Activated CD8-positive, alpha-beta T cell treated with anti-CD3 and anti-CD28 coated beads for 36 hours (primary cell): Measurements from ENCODE around the gene SLC8A1. TPM values are rescaled to one million over a fixed set of nuclear protein-coding genes. Genes with fewer than 3 reads are reported as not detected.
A peak's percentile ranks its signal among the peaks of the same experiment; 100 is the strongest.

ENCODE experiments used
- ATAC-seq: fragments of 200-7000 bp; cut with Tn5 transposase; one replicate; pipeline ENCODE4 v1.10.0; 2021; ENCODE audit warnings: mild to moderate bottlenecking, moderate library complexity
- CTCF ChIA-PET: fragments of 350-600 bp; sonication (Branson Sonifier 250); formaldehyde crosslinking; loops from one replicate; lab custom pipeline; 2021; ENCODE audit warnings: antibody characterized with exemption; lab: Charles Lee
- POLR2A ChIA-PET: fragments of 350-600 bp; sonication (Branson Sonifier 250); formaldehyde crosslinking; loops from one replicate; lab custom pipeline; 2021; ENCODE audit warnings: antibody characterized with exemption; lab: Charles Lee
- DNase-seq: peaks from one replicate; pipeline ENCODE4 v3.0.0-alpha.2; 2020
- H3K27ac Mint-ChIP-seq: one replicate; pipeline ENCODE4 v1.8.0; 2021; ENCODE audit warnings: mild to moderate bottlenecking, mixed read lengths
- H3K27me3 Mint-ChIP-seq: one replicate; pipeline ENCODE4 v1.8.0; 2021; ENCODE audit warnings: mixed read lengths
- H3K36me3 Mint-ChIP-seq: one replicate; pipeline ENCODE4 v1.8.0; 2021; ENCODE audit warnings: low read depth, mixed read lengths
- H3K4me1 Mint-ChIP-seq: one replicate; pipeline ENCODE4 v1.8.0; 2021; ENCODE audit warnings: low read depth, mixed read lengths
- H3K4me3 Mint-ChIP-seq: one replicate; pipeline ENCODE4 v1.8.0; 2021; ENCODE audit warnings: mild to moderate bottlenecking, moderate library complexity, mixed read lengths
- H3K9me3 Mint-ChIP-seq: one replicate; pipeline ENCODE4 v1.8.0; 2021; ENCODE audit warnings: mixed read lengths
- CTCF ChIP-seq: fragments of 200-600 bp; IDR thresholded peaks from one replicate; pipeline ENCODE4 v1.8.0; 2022; ENCODE audit warnings: antibody characterized with exemption, mild to moderate bottlenecking
- intact Hi-C: fragments of 100-400 bp; cut with micrococcal nuclease; formaldehyde crosslinking; loops from one replicate; pipeline ENCODE4 v1.10.0; 2022
- total RNA-seq, 2 experiments: library from RNA; stranded (reverse); gene quantifications; one replicate each; pipeline ENCODE4 v1.2.3, GENCODE V29; 2021

Gene SLC8A1
- total RNA-seq, 2 experiments from 2014 or later: 0.23 to 0.34 TPM

DNA sequence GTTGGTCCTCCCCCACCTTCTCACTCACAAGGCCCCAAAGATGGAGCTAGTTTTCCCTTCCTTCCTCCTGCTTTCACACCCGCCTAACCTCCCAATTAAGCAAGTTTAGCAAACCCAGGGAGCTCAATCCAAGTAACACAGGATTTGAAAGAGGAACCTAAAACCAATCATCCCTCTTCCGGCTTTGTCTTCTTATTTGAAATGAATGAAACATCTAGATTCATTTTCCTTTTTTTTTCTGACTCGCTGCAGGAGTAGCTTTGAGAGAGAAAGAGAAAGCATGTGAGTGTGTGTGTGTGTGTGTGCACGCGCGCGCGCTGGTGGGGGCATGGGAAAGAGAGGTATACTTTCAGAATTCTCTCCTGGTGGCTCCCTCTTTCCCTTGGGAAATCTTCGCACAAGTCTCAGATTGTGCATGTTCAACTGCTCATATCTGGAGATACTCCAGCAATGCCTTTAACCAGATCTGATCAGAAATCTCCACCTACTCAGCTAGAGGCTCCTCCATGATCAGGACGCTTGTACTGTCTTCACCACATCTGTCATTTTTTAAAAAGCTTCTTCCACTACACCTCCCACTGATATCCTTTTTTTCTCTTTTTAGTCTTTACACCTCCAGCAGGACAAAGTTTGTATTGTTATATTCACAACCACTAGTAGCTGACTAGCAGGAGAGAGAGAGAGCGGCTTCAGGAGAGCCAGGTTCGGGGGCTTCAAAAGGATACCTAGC is 1.7 kb downstream of the SLC8A1 start:
- peaks cover 23% of the 10 kb centered on the region for H3K4me1 Mint-ChIP-seq
- no peaks in the 10 kb centered on the region for H3K36me3 Mint-ChIP-seq
- ATAC-seq: no peak
- no peak for DNase-seq
- CTCF ChIA-PET: interaction anchor here (0.6 to 0.9 kb wide), 2 partner anchors 105 to 539 kb away, joined by 3 read pairs; no protein-coding TSS in a partner anchor
- no peak overlapping the region for H3K27ac Mint-ChIP-seq
- no peaks in the 10 kb centered on the region for H3K9me3 Mint-ChIP-seq
- H3K4me3 Mint-ChIP-seq: peak overlapping the region; percentile 71
- POLR2A ChIA-PET: no interaction called here
- intact Hi-C loops: loop anchor here (10.0 kb wide), 1 partner anchor 535 kb away; no protein-coding TSS in a partner anchor
- no peak for TF ChIP-seq CTCF
- H3K27me3 Mint-ChIP-seq: peaks cover 36% of the 10 kb centered on the region

GRCh38 chr2:40448476-40449079 is 3.3 kb downstream of the SLC8A1 start:
- H3K4me3 Mint-ChIP-seq: no peak overlapping the region
- peak; percentile 33 for TF ChIP-seq CTCF
- ChIA-PET POLR2A (no interaction called here), CTCF (interaction anchor here (0.9 kb wide), 1 partner anchor 106 kb away, joined by 4 read pairs; no protein-coding TSS in a partner anchor)
- peaks cover 36% of the 10 kb centered on the region for H3K27me3 Mint-ChIP-seq
- peak; percentile 12 for DNase-seq
- H3K9me3 Mint-ChIP-seq: no peaks in the 10 kb centered on the region
- H3K27ac Mint-ChIP-seq: no peak overlapping the region
- H3K4me1 Mint-ChIP-seq: peaks cover 23% of the 10 kb centered on the region
- no peak for ATAC-seq
- intact Hi-C loops: no loop called here
- H3K36me3 Mint-ChIP-seq: no peaks in the 10 kb centered on the region

GRCh38 chr2:40445467-40445866 is 6.4 kb downstream of the SLC8A1 start:
- CTCF ChIA-PET: no interaction called here
- H3K27me3 Mint-ChIP-seq: peaks cover 12% of the 10 kb centered on the region
- H3K9me3 Mint-ChIP-seq: no peaks in the 10 kb centered on the region
- no peak for TF ChIP-seq CTCF
- H3K36me3 Mint-ChIP-seq: no peaks in the 10 kb centered on the region
- peaks cover 7% of the 10 kb centered on the region for H3K4me1 Mint-ChIP-seq
- DNase-seq (no peak), ATAC-seq (no peak)
- POLR2A ChIA-PET: no interaction called here
- no peak overlapping the region for H3K27ac Mint-ChIP-seq
- H3K4me3 Mint-ChIP-seq: no peak overlapping the region
- intact Hi-C loops: no loop called here

- POLR2A ChIA-PET: no interaction called here
- intact Hi-C loops: no loop called here
- H3K9me3 Mint-ChIP-seq: no peaks in the 10 kb centered on the region
- no peak overlapping the region for H3K4me3 Mint-ChIP-seq
- DNase-seq (no peak), ATAC-seq (no peak)
- no peak overlapping the region for H3K27ac Mint-ChIP-seq
- H3K27me3 Mint-ChIP-seq: no peaks in the 10 kb centered on the region
- CTCF ChIA-PET: no interaction called here
- H3K36me3 Mint-ChIP-seq: no peaks in the 10 kb centered on the region
- no peaks in the 10 kb centered on the region for H3K4me1 Mint-ChIP-seq
- TF ChIP-seq CTCF: no peak
These were observed 11.1 kb downstream of the SLC8A1 start for GRCh38 chr2:40440835-40441234.

GRCh38 chr2:40439473-40439872 is 12.4 kb downstream of the SLC8A1 start:
- POLR2A ChIA-PET: interaction anchor here (0.6 kb wide), 1 partner anchor 35 kb away, joined by 3 read pairs; no protein-coding TSS in a partner anchor

More at GRCh38 chr2:40439473-40439872, 12.4 kb downstream of the SLC8A1 start:
- intact Hi-C loops: no loop called here
- H3K27me3 Mint-ChIP-seq: no peaks in the 10 kb centered on the region
- ATAC-seq (no peak), DNase-seq (no peak)
- H3K27ac Mint-ChIP-seq: no peak overlapping the region
- H3K36me3 Mint-ChIP-seq: no peaks in the 10 kb centered on the region
- TF ChIP-seq CTCF: no peak
- no peaks in the 10 kb centered on the region for H3K9me3 Mint-ChIP-seq
- H3K4me3 Mint-ChIP-seq: no peak overlapping the region
- H3K4me1 Mint-ChIP-seq: no peaks in the 10 kb centered on the region
- CTCF ChIA-PET: no interaction called here
